22Rv1 (cell line): ENCODE data around the gene ASCL5.

Experiments
- CTCF ChIP-seq: fragments of 450-650 bp; IDR thresholded peaks from 2 replicates; pipeline ENCODE4 v1.5.1; 2017; ENCODE audit warnings: mild to moderate bottlenecking
- ZFX ChIP-seq: fragments of 450-650 bp; IDR thresholded peaks from 2 replicates; pipeline ENCODE4 v1.6.1; 2017; ENCODE audit warnings: antibody characterized with exemption, borderline replicate concordance

DNA sequence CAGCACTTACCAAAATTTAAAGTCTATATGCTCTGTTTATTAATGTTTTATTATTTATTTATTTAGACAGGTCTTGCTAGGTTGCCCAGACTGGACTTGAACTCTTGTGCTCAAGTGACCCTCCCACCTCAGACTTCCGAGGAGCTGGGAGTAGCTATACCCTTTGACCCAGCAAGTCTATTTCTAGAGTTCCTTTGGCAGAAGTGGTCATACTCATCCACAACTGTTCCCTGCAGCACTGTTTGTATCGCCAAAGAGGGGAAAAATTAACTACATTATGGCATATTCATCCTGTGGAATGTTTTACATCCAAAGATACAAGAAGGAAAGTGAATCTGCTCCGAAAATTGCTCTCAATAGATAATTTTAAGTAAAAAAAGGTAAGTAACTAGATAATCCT, 43.2 kb downstream of the ASCL5 start:
- no peak for TF ChIP-seq CTCF
- TF ChIP-seq ZFX, result no peak
